ENCODE results near the gene AGTR1. TPM values are rescaled to one million over a fixed set of nuclear protein-coding genes. Genes with fewer than 3 reads are reported as not detected.

The AGTR1 gene
- total and polyA plus RNA-seq, 2 of the 13 experiments (the other 11 are each of a cell fraction or from before 2014, with no cell fraction given): 0.64 to 1.5 TPM

- Histone ChIP-seq H4K20me1 (ENCODE audit: insufficient read depth, low read length) (no peaks in the 10 kb centered on the region), H3K9me3 (ENCODE audit: low read length) (no peaks in the 10 kb centered on the region), H3K4me3 (replicated peaks in 1 of 3; ENCODE audit: insufficient read depth in 1 of 3, low read depth in 2 of 3, low read length in 3 of 3) (no peak overlapping the region), H3K4me2 (ENCODE audit: low read depth, low read length) (no peak overlapping the region), H3K9ac (ENCODE audit: insufficient read depth, low read depth, low read length) (no peak overlapping the region), H3K27me3 (ENCODE audit: control insufficient read depth in 1 of 2, insufficient read depth in 2 of 2, low read length in 2 of 2) (no peaks in the 10 kb centered on the region), H3K27ac (ENCODE audit: extremely low read length, insufficient read depth, low read length) (no peak overlapping the region), H3K79me2 (ENCODE audit: insufficient read depth, low read length) (no peaks in the 10 kb centered on the region), H2AFZ (ENCODE audit: low read length) (no peak overlapping the region), H3K4me1 (ENCODE audit: insufficient read depth, low read length) (peaks cover 12% of the 10 kb centered on the region; the same call in 1 of the 2 replicates), H3K36me3 (replicated peaks in 1 of 2; ENCODE audit: control insufficient read depth in 1 of 2, insufficient read depth in 2 of 2, low read length in 2 of 2) (no peaks in the 10 kb centered on the region)
- FAIRE-seq (peak; percentile 59), ATAC-seq (peak; percentile 87), DNase-seq (ENCODE audit: low spot score) (peak; percentile 30)
- 24% methylated on average over 5 of the region's 5 CpGs for WGBS (ENCODE audit: low lambda C conversion rate)
- ChIA-PET POLR2A (no interaction called here), CTCF (ENCODE audit: low intra/inter-chr PET ratio, low total read pairs) (interaction anchor here (1.7 kb wide), 1 partner anchor 216 kb away, joined by 7 read pairs; no protein-coding TSS in a partner anchor)
- in situ Hi-C loops (cut with HindIII; ENCODE audit: extremely low pct_ligation_motif_present, low pct_unique_long_range_greater_than_20kb) (loop anchor here (5.0 kb wide), 1 partner anchor 220 kb away; no protein-coding TSS in a partner anchor), intact Hi-C loops (cut with micrococcal nuclease; ENCODE audit: unreplicated experiment) (loop anchor here (1.0 to 5.0 kb wide), 2 partner anchors 155 to 216 kb away; no protein-coding TSS in a partner anchor)
- BruUV-seq (replicated peaks): no TSS peak
- TF ChIP-seq STAT5B (CRISPR knock-in tag; IDR thresholded peaks at IDR 0.05) (no peak), NFIB (CRISPR knock-in tag; IDR thresholded peaks at IDR 0.05; ENCODE audit: borderline replicate concordance) (no peak), REST (IDR thresholded peaks at IDR 0.05; ENCODE audit: borderline replicate concordance in 1 of 2, low read depth in 1 of 2, low read length in 2 of 2) (no peak), ETV5 (CRISPR knock-in tag; IDR thresholded peaks at IDR 0.05; ENCODE audit: borderline replicate concordance) (peak; percentile 93), SMC3 (IDR thresholded peaks at IDR 0.05; ENCODE audit: low read length) (peak; percentile 70), STAG1 (CRISPR knock-in tag; IDR thresholded peaks at IDR 0.05) (peak; percentile 59), CHD4 (IDR thresholded peaks at IDR 0.05; ENCODE audit: borderline replicate concordance, low read length) (no peak), POGZ (CRISPR knock-in tag; IDR thresholded peaks at IDR 0.05) (peak; percentile 34; the same call in 1 of the 2 replicates), NR3C1 (CRISPR knock-in tag; IDR thresholded peaks at IDR 0.05) (no peak), ZMYM4 (CRISPR knock-in tag; IDR thresholded peaks at IDR 0.05) (peak; percentile 53), HOMEZ (CRISPR knock-in tag; IDR thresholded peaks at IDR 0.05; ENCODE audit: low read depth) (peak; percentile 65; the same call in 1 of the 2 replicates), KDM1A (CRISPR knock-in tag; IDR thresholded peaks at IDR 0.05) (no peak), GABPB1 (CRISPR knock-in tag; IDR thresholded peaks at IDR 0.05) (peak; percentile 42; the same call in 1 of the 2 replicates), MAFF (IDR thresholded peaks at IDR 0.05; ENCODE audit: low read depth, low read length) (0 out of 2 replicates have a peak, but pooled peaks have one; percentile 22), TCF12 (IDR thresholded peaks at IDR 0.05) (no peak), TCF12 (CRISPR knock-in tag; IDR thresholded peaks at IDR 0.05) (no peak), ONECUT2 (CRISPR knock-in tag; IDR thresholded peaks at IDR 0.05) (0 out of 2 replicates have a peak, but pooled peaks have one; percentile 38), GABPA (IDR thresholded peaks at IDR 0.05; ENCODE audit: low read depth, low read length) (no peak), GABPA (CRISPR knock-in tag; IDR thresholded peaks at IDR 0.05; ENCODE audit: low read depth) (peak; percentile 58), ZNF580 (CRISPR knock-in tag; IDR thresholded peaks at IDR 0.05; ENCODE audit: borderline replicate concordance, low read depth) (no peak), ZFY (CRISPR knock-in tag; IDR thresholded peaks at IDR 0.05) (no peak), MAFK (conservative IDR thresholded peaks at IDR 0.05 in 1 of 2, IDR thresholded peaks at IDR 0.05 in 1 of 2; ENCODE audit: low read length in 2 of 2) (0 out of 4 replicates have a peak, but pooled peaks of 1 of the 2 experiments have one; percentile 31), SALL1 (CRISPR knock-in tag; IDR thresholded peaks at IDR 0.05) (0 out of 2 replicates have a peak, but pooled peaks have one; percentile 17)
These were observed 29.5 kb downstream of the AGTR1 start for GRCh38 chr3:148727231-148727630.
